A549 (cell line): ENCODE data around the gene PAK1. TPM values are rescaled to one million over a fixed set of nuclear protein-coding genes. Genes with fewer than 3 reads are reported as not detected.

Source experiments
- ATAC-seq, 2 experiments: fragments of 200-7000 bp in 1 of 2; fragments of >200 bp in 1 of 2; cut with Nextera tagmentation in 1 of 2; cut with Tn5 transposase in 1 of 2; 3 replicates each; pipeline versions ENCODE4 v1.8.0 to v1.9.1; 2018 to 2020; ENCODE audit warnings: mild to moderate bottlenecking in 1 of 2, moderate library complexity in 1 of 2
- CTCF ChIA-PET: fragments of 300-600 bp; sonication (Branson Sonifier 250); formaldehyde crosslinking; extraction: SDS; loops from one replicate; lab custom pipeline; 2021; ENCODE audit warnings: antibody characterized with exemption, inconsistent platforms; lab: Yijun Ruan, JAX
- POLR2A ChIA-PET: fragments of 350-600 bp; formaldehyde crosslinking; extraction: SDS; loops from one replicate; lab custom pipeline; 2021; ENCODE audit warnings: antibody characterized with exemption, inconsistent platforms; lab: Yijun Ruan, JAX
- DNase-seq, 2 experiments: peaks; one replicate each; pipeline versions ENCODE4 v3.0.0 to v3.0.0-alpha.2; 2011 to 2016; ENCODE audit warnings: low read depth in 1 of 2, low spot score in 1 of 2
- FAIRE-seq: peaks from 2 replicates; lab custom pipeline; 2011; peaks lifted over from hg19 to GRCh38; lab: Jason Lieb, UNC
- H3K27ac ChIP-seq, 2 experiments: fragments of >200 bp; sonication (Bioruptor Twin); formaldehyde crosslinking; 3 replicates each; pipeline ENCODE4 v1.5.1; 2016 to 2017
- H3K4me1 ChIP-seq: fragments of >200 bp; sonication (Bioruptor Twin); formaldehyde crosslinking; 3 replicates; pipeline ENCODE4 v1.6.1; 2016
- H3K4me2 ChIP-seq: fragments of >200 bp; sonication (Bioruptor Twin); formaldehyde crosslinking; 3 replicates; pipeline ENCODE4 v1.6.1; 2016
- H3K4me3 ChIP-seq: fragments of >200 bp; sonication (Bioruptor Twin); formaldehyde crosslinking; 3 replicates; pipeline ENCODE4 v1.5.1; 2016
- H3K9me3 ChIP-seq: fragments of >200 bp; sonication (Bioruptor Twin); formaldehyde crosslinking; 3 replicates; pipeline ENCODE4 v1.6.1; 2016
- BHLHE40 ChIP-seq: IDR thresholded peaks from 2 replicates; pipeline ENCODE4 v1.6.1; 2012; ENCODE audit warnings: low read depth, low read length, inconsistent platforms
- CBX2 ChIP-seq: fragments of 200-600 bp; sonication (generic); IDR thresholded peaks from 2 replicates; pipeline ENCODE4 v1.6.1; 2016; ENCODE audit warnings: low read depth, mild to moderate bottlenecking, borderline replicate concordance
- CBX8 ChIP-seq: fragments of 200-600 bp; sonication (generic); IDR thresholded peaks from 2 replicates; pipeline ENCODE4 v1.6.1; 2016
- CEBPB ChIP-seq, 2 experiments: fragments of >200 bp in 1 of 2; sonication (Bioruptor Twin) in 1 of 2; formaldehyde crosslinking in 1 of 2; IDR thresholded peaks; 2 replicates each; pipeline ENCODE4 v1.6.1; 2012 to 2016
- CHD2 ChIP-seq: fragments of 150-350 bp; IDR thresholded peaks from 2 replicates; pipeline ENCODE4 v1.6.1; 2014; ENCODE audit warnings: low read length; ENCODE audit not compliant: partially characterized antibody
- EHF ChIP-seq: fragments of 250-450 bp; sonication (Bioruptor Pico); IDR thresholded peaks from 2 replicates; pipeline ENCODE4 v1.5.0; 2020; ENCODE audit warnings: mild to moderate bottlenecking
- FOXS1 ChIP-seq: fragments of 250-450 bp; sonication (Bioruptor Pico); IDR thresholded peaks from 2 replicates; pipeline ENCODE4 v1.5.0; 2020; ENCODE audit warnings: mild to moderate bottlenecking, moderate library complexity
- GATA3 ChIP-seq: IDR thresholded peaks from 2 replicates; pipeline ENCODE4 v1.6.1; 2012; ENCODE audit warnings: borderline replicate concordance
- HEYL ChIP-seq: fragments of 250-450 bp; sonication (Bioruptor Pico); IDR thresholded peaks from 2 replicates; pipeline ENCODE4 v1.8.0; 2021; ENCODE audit warnings: mild to moderate bottlenecking, moderate library complexity
- HOXA7 ChIP-seq: fragments of 250-450 bp; sonication (Bioruptor Pico); IDR thresholded peaks from 2 replicates; pipeline ENCODE4 v1.5.0; 2020; ENCODE audit warnings: mild to moderate bottlenecking, moderate library complexity
- HOXB13 ChIP-seq: fragments of 250-450 bp; sonication (Bioruptor Pico); IDR thresholded peaks from 2 replicates; pipeline ENCODE4 v1.5.0; 2020; ENCODE audit warnings: low read depth, mild to moderate bottlenecking, moderate library complexity
- HOXB5 ChIP-seq: fragments of 250-450 bp; sonication (Bioruptor Pico); IDR thresholded peaks from 2 replicates; pipeline ENCODE4 v1.5.0; 2020; ENCODE audit warnings: mild to moderate bottlenecking, moderate library complexity
- JUN ChIP-seq, 2 experiments: fragments of >200 bp; sonication (Bioruptor Twin); formaldehyde crosslinking; IDR thresholded peaks; 2 replicates in 1 of 2; 3 replicates in 1 of 2; pipeline ENCODE4 v1.6.1; 2016 to 2017
- KDM1A ChIP-seq: fragments of 200-600 bp; sonication (generic); IDR thresholded peaks from 2 replicates; pipeline ENCODE4 v1.6.1; 2016; ENCODE audit warnings: low read depth, mild to moderate bottlenecking
- MAZ ChIP-seq: fragments of 150-350 bp; IDR thresholded peaks from 2 replicates; pipeline ENCODE4 v1.6.1; 2014; ENCODE audit warnings: antibody characterized with exemption, low read depth, low read length, borderline replicate concordance
- NFE2L2 ChIP-seq: fragments of 150-350 bp; conservative IDR thresholded peaks from 2 replicates; pipeline ENCODE4 v1.6.1; 2014; ENCODE audit warnings: low read length
- NPAS2 ChIP-seq: fragments of 250-450 bp; sonication (Bioruptor Pico); IDR thresholded peaks from 2 replicates; pipeline ENCODE4 v1.8.0; 2022; ENCODE audit warnings: mild to moderate bottlenecking, moderate library complexity, borderline replicate concordance
- NR3C1 ChIP-seq: fragments of >200 bp; sonication (Bioruptor Twin); formaldehyde crosslinking; IDR thresholded peaks from 3 replicates; pipeline ENCODE4 v1.6.1; 2017
- POLR2A ChIP-seq: IDR thresholded peaks from 2 replicates; pipeline ENCODE4 v1.6.1; 2012; ENCODE audit warnings: mild to moderate bottlenecking, low read length
- POLR2AphosphoS2 ChIP-seq: conservative IDR thresholded peaks from 2 replicates; pipeline ENCODE4 v1.6.1; 2012; ENCODE audit warnings: low read length, improper control_type of control experiment, inconsistent platforms
- RAD21 ChIP-seq, 2 experiments: fragments of >200 bp in 1 of 2; sonication (Bioruptor Twin) in 1 of 2; formaldehyde crosslinking in 1 of 2; IDR thresholded peaks in 1 of 2; conservative IDR thresholded peaks in 1 of 2; 2 replicates in 1 of 2; 3 replicates in 1 of 2; pipeline ENCODE4 v1.6.1; 2012 to 2018; ENCODE audit warnings: inconsistent platforms in 1 of 2
- RARB ChIP-seq: fragments of 250-450 bp; sonication (Bioruptor Pico); IDR thresholded peaks from 2 replicates; pipeline ENCODE4 v1.8.0; 2021; ENCODE audit warnings: mild to moderate bottlenecking, moderate library complexity
- RFX5 ChIP-seq: fragments of 450-650 bp; IDR thresholded peaks from 2 replicates; pipeline ENCODE4 v1.7.1; 2014; ENCODE audit warnings: antibody characterized with exemption, mild to moderate bottlenecking, moderate library complexity
- RNF2 ChIP-seq: fragments of 200-600 bp; sonication (generic); IDR thresholded peaks from 2 replicates; pipeline ENCODE4 v1.6.1; 2016; ENCODE audit warnings: low read depth, mild to moderate bottlenecking, antibody characterized with exemption, moderate library complexity, borderline replicate concordance
- SMC3 ChIP-seq: fragments of >200 bp; sonication (Bioruptor Twin); formaldehyde crosslinking; IDR thresholded peaks from 3 replicates; pipeline ENCODE4 v1.6.1; 2018; ENCODE audit warnings: inconsistent platforms
- SREBF2 ChIP-seq: fragments of 450-650 bp; IDR thresholded peaks from 2 replicates; pipeline ENCODE4 v1.6.1; 2014; ENCODE audit warnings: mild to moderate bottlenecking, moderate library complexity
- TFCP2L1 ChIP-seq: fragments of 250-450 bp; sonication (Bioruptor Pico); IDR thresholded peaks from 2 replicates; pipeline ENCODE4 v1.5.0; 2021; ENCODE audit warnings: mild to moderate bottlenecking
- TP53 ChIP-seq: fragments of 250-450 bp; sonication (Bioruptor Pico); IDR thresholded peaks from 2 replicates; pipeline ENCODE4 v1.5.0; 2021; ENCODE audit warnings: mild to moderate bottlenecking, moderate library complexity
- ZFP36 ChIP-seq: fragments of 450-650 bp; IDR thresholded peaks from 2 replicates; pipeline ENCODE4 v1.6.1; 2014; ENCODE audit warnings: borderline replicate concordance; ENCODE audit not compliant: partially characterized antibody
- ZSCAN20 ChIP-seq: fragments of 250-450 bp; sonication (Bioruptor Pico); IDR thresholded peaks from 2 replicates; pipeline ENCODE4 v1.8.0; 2022; ENCODE audit warnings: mild to moderate bottlenecking, moderate library complexity
- WGBS: methylation state at CpG from one replicate; pipeline ENCODE4 v1.1.6; 2017; ENCODE audit errors: missing lambda C conversion rate; 5-methylcytosine and 5-hydroxymethylcytosine counted together
- polyA plus RNA-seq, 4 experiments: library from polyadenylated mRNA; depleted of rRNA in 3 of 4; stranded (reverse); fragments of >200 nt; fragmentation: RNase III in 1 of 4; extraction: RNeasy Plus Mini Kit Qiagen cat#74134 plus additional on column Dnase treatment in 1 of 4; gene quantifications; 2 replicates in 3 of 4; 3 replicates in 1 of 4; pipeline ENCODE4 v1.2.3, GENCODE V29; 2011 to 2017
- TF ChIP-seq, protein P1 (sequence below): fragments of 250-450 bp; sonication (Bioruptor Pico); IDR thresholded peaks from 2 replicates; pipeline ENCODE4 v1.5.0; 2020; ENCODE audit warnings: low read depth, mild to moderate bottlenecking, moderate library complexity
- TF ChIP-seq, protein P2 (sequence below): fragments of >200 bp; sonication (Bioruptor Twin); formaldehyde crosslinking; IDR thresholded peaks from 3 replicates; pipeline ENCODE4 v1.6.1; 2016
- TF ChIP-seq, protein P3 (sequence below): fragments of >200 bp; sonication (Bioruptor Twin); formaldehyde crosslinking; IDR thresholded peaks from 2 replicates; pipeline ENCODE4 v1.6.1; 2016

The PAK1 gene
- polyA plus RNA-seq, 2 of the 4 experiments (the other 2 are of a cell fraction), result 20.6 to 60.7 TPM

GRCh38 chr11:77374611-77375031 lies 99.3 kb downstream of the PAK1 start:
- ATAC-seq (no peak), FAIRE-seq (no peak), DNase-seq (no peak)
- POLR2A ChIA-PET, result no interaction called here
- Histone ChIP-seq H3K4me1 (no peaks in the 10 kb centered on the region), H3K4me3 (no peak overlapping the region), H3K27ac (no peak overlapping the region), H3K4me2 (no peak overlapping the region), H3K9me3 (no peaks in the 10 kb centered on the region)
- WGBS, result 75% methylated on average over 3 of the region's 3 CpGs
- no peak for TF ChIP-seq POLR2A
- TF ChIP-seq HOXA7 (CRISPR knock-in tag), result no peak
- TF ChIP-seq NR3C1, result no peak
- no peak for TF ChIP-seq TP53 (CRISPR knock-in tag)
- no peak for TF ChIP-seq SMC3
- no peak for TF ChIP-seq NPAS2
- no peak for TF ChIP-seq POLR2AphosphoS2
- TF ChIP-seq CBX2, result no peak
- TF ChIP-seq BHLHE40, result no peak
- TF ChIP-seq JUN (IDR thresholded peaks at IDR 0.05), result no peak
- CTCF ChIA-PET, result no interaction called here

- FAIRE-seq (no peak), ATAC-seq (no peak), DNase-seq (no peak)
- Histone ChIP-seq H3K4me2 (no peak overlapping the region), H3K4me3 (no peak overlapping the region), H3K27ac (no peak overlapping the region), H3K9me3 (no peaks in the 10 kb centered on the region), H3K4me1 (no peaks in the 10 kb centered on the region)
- CTCF ChIA-PET, result no interaction called here
- POLR2A ChIA-PET, result no interaction called here
- TF ChIP-seq, protein P1, sequence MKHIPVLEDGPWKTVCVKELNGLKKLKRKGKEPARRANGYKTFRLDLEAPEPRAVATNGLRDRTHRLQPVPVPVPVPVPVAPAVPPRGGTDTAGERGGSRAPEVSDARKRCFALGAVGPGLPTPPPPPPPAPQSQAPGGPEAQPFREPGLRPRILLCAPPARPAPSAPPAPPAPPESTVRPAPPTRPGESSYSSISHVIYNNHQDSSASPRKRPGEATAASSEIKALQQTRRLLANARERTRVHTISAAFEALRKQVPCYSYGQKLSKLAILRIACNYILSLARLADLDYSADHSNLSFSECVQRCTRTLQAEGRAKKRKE (CRISPR knock-in tag), result no peak
- no peak for TF ChIP-seq HOXB13 (CRISPR knock-in tag)
- no peak for TF ChIP-seq NFE2L2
- no peak for TF ChIP-seq GATA3
- no peak for TF ChIP-seq CBX2
- no peak for TF ChIP-seq RAD21 (conservative IDR thresholded peaks at IDR 0.05 in 1 of 2, IDR thresholded peaks at IDR 0.05 in 1 of 2)
- TF ChIP-seq ZSCAN20 (CRISPR knock-in tag), result no peak
- TF ChIP-seq FOXS1 (CRISPR knock-in tag), result no peak
- TF ChIP-seq EHF (CRISPR knock-in tag), result no peak
- TF ChIP-seq MAZ, result no peak
- TF ChIP-seq KDM1A, result no peak
- TF ChIP-seq, protein P2, sequence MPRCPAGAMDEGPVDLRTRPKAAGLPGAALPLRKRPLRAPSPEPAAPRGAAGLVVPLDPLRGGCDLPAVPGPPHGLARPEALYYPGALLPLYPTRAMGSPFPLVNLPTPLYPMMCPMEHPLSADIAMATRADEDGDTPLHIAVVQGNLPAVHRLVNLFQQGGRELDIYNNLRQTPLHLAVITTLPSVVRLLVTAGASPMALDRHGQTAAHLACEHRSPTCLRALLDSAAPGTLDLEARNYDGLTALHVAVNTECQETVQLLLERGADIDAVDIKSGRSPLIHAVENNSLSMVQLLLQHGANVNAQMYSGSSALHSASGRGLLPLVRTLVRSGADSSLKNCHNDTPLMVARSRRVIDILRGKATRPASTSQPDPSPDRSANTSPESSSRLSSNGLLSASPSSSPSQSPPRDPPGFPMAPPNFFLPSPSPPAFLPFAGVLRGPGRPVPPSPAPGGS, result no peak
- TF ChIP-seq, protein P3, sequence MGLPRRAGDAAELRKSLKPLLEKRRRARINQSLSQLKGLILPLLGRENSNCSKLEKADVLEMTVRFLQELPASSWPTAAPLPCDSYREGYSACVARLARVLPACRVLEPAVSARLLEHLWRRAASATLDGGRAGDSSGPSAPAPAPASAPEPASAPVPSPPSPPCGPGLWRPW, result no peak
- TF ChIP-seq CHD2, result no peak
- TF ChIP-seq TP53 (CRISPR knock-in tag), result no peak
- no peak for TF ChIP-seq CBX8
- no peak for TF ChIP-seq ZFP36
- TF ChIP-seq HEYL, result no peak
- 84% methylated on average over 1 of the region's 1 CpG for WGBS
Observed at GRCh38 chr11:77374108-77374507, 99.8 kb downstream of the PAK1 start.

DNA sequence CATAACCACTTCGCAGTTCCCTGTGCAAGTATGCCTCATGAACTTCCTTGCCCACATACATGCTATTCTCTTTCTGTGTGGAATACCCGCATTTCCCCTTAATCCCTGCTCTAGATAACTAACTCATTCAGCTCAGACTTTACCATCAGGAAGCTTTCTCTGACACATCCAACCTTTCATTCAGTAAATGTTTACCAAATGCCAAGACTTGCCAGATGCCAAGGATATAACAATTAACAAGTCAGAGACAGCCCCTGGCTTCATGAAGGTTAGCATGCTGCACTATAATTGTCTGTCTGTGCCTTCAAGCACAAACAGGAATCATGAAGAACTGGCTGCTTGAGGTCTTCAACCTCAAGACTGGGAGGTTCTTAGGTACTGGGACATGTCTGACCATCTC lies 101.2 kb downstream of the PAK1 start:
- ATAC-seq (no peak), FAIRE-seq (no peak), DNase-seq (no peak)
- ChIA-PET CTCF (no interaction called here), POLR2A (no interaction called here)
- H3K27ac ChIP-seq, result no peak overlapping the region
- H3K4me3 ChIP-seq, result no peak overlapping the region
- H3K4me1 ChIP-seq, result no peaks in the 10 kb centered on the region
- 92% methylated on average over 2 of the region's 2 CpGs for WGBS
- no peak for TF ChIP-seq TFCP2L1 (CRISPR knock-in tag)
- TF ChIP-seq RARB (CRISPR knock-in tag), result no peak
- TF ChIP-seq JUN (IDR thresholded peaks at IDR 0.05), result no peak
- TF ChIP-seq RNF2, result no peak
- TF ChIP-seq HOXB5, result no peak
- TF ChIP-seq NPAS2, result no peak
- TF ChIP-seq CEBPB (IDR thresholded peaks at IDR 0.05), result no peak
- no peak for TF ChIP-seq SREBF2
- no peak for TF ChIP-seq RAD21 (conservative IDR thresholded peaks at IDR 0.05 in 1 of 2, IDR thresholded peaks at IDR 0.05 in 1 of 2)
- no peak for TF ChIP-seq RFX5
- no peak for TF ChIP-seq HEYL
- no peak for TF ChIP-seq BHLHE40
- TF ChIP-seq GATA3, result no peak
- no peak overlapping the region for H3K4me2 ChIP-seq
- no peaks in the 10 kb centered on the region for H3K9me3 ChIP-seq
